Thyroid gland (tissue), 4 donors: ENCODE measurements around the gene PLCB4.

Source experiments
- CTCF ChIP-seq, 6 experiments: fragments of 200-600 bp in 3 of 6; fragments of 450-650 bp in 3 of 6; sonication (generic) in 3 of 6; IDR thresholded peaks; one replicate each; pipeline ENCODE4 v1.5.1; 2016 to 2019; ENCODE audit warnings: antibody characterized with exemption in 6 of 6, mild to moderate bottlenecking in 2 of 6, inconsistent platforms in 1 of 6, moderate library complexity in 1 of 6
- POLR2A ChIP-seq, 2 donors: fragments of 450-650 bp; IDR thresholded peaks; one replicate each; pipeline ENCODE4 v1.6.1; 2017; ENCODE audit warnings: antibody characterized with exemption in 2 of 2, mild to moderate bottlenecking in 2 of 2, moderate library complexity in 1 of 2

DNA sequence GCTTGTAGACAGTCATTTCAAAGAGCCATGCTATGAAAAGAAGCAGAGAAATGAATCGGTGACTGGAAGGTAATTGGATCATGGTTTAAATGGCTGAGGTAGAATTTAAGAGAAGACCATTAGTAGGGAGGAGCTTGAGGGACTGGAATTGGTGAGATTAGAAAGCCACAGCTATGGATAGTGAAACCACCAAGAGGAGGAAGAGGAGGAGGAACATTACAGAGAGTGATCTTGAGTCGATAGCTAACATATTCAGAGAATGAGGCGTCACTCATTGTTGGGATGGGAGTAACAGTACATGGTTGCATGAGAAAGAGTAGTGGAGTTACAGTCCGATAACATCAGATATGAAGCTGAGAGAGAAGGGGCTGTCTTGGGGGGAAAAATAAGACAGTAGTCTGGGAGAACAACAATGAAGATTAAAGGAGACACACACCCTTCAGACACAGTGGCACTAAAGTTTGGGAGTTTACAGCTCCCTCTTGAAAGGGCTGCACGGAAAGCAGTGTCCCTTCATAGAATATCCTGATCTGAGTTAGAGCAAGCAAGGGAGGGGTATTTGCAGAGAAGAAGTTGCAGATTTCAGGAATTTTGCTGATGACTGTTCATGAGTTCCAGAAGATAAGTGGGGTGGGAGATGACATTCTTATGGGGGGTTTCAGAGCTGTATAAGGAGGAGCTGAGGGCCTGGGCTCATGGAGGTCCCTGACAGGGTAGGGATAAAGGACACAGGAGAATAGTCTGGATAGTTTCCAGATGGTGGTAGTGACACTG is 430.4 kb downstream of the PLCB4 start:
- TF ChIP-seq CTCF (IDR thresholded peaks at IDR 0.05): no peak
- no peak for TF ChIP-seq POLR2A (IDR thresholded peaks at IDR 0.05)
